Astrocyte of the cerebellum (primary cell): ENCODE results near the gene PRKCB.

Source experiments
- DNase-seq: peaks from one replicate; pipeline ENCODE4 v3.0.0-alpha.2; 2011; ENCODE audit warnings: low read depth
- H3K4me3 ChIP-seq: 2 replicates; pipeline ENCODE4 v1.5.1; 2011; ENCODE audit warnings: mild to moderate bottlenecking, low read depth, low read length, moderate library complexity
- in situ Hi-C: cut with HindIII; loops from 2 replicates; pipeline ENCODE4 v1.10.0; 2017; ENCODE audit warnings: low sequenced_read_pairs
- TF ChIP-seq, protein P1 (sequence below): IDR thresholded peaks from 2 replicates; pipeline ENCODE4 v1.5.1; 2012; ENCODE audit warnings: low read length, low read depth, moderate library complexity, mild to moderate bottlenecking; ENCODE audit errors: missing control alignments

Gene PRKCB

DNA sequence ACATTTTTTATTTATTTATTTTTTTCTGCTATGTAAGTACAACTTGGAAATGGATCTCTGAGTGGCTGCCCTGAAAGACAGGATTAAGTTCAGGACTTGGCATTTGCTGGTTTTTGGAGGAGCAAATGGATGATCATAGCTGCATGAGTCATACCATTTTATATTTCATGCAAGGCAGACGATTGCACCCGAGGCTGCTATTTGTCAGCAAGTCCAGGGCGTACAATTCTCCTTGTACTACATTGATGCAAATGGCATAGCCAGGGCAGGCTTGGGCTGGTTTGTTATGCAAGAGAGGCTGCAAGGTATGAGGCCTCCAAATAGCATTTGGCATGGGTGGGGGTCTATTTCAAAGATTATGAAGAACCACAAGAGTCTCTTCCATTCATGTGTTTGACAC lies 339.2 kb downstream of the PRKCB start:
- DNase-seq: no peak
- in situ Hi-C loops: no loop called here
- no peak overlapping the region for H3K4me3 ChIP-seq
- TF ChIP-seq, protein P1, sequence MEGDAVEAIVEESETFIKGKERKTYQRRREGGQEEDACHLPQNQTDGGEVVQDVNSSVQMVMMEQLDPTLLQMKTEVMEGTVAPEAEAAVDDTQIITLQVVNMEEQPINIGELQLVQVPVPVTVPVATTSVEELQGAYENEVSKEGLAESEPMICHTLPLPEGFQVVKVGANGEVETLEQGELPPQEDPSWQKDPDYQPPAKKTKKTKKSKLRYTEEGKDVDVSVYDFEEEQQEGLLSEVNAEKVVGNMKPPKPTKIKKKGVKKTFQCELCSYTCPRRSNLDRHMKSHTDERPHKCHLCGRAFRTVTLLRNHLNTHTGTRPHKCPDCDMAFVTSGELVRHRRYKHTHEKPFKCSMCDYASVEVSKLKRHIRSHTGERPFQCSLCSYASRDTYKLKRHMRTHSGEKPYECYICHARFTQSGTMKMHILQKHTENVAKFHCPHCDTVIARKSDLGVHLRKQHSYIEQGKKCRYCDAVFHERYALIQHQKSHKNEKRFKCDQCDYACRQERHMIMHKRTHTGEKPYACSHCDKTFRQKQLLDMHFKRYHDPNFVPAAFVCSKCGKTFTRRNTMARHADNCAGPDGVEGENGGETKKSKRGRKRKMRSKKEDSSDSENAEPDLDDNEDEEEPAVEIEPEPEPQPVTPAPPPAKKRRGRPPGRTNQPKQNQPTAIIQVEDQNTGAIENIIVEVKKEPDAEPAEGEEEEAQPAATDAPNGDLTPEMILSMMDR: no peak

DNA sequence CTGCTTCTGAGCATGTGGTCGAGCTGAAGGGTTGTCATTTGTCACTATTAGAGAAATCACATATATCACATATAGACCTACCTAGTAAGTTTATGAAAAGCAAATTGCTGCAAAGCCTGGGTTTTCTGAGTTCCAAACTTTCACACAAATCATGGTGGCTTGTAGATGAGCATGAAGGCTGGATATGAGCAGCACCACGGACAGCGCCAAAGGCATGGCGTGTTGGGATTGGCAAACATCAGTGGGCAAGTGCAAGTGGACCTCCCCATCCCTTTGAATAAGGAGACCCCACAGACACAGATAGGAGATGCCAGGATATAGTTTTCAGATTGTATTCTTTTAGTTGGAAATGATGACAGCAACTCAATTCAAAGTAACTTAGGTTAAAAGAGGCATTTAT lies 342.7 kb downstream of the PRKCB start:
- no peak overlapping the region for H3K4me3 ChIP-seq
- in situ Hi-C loops: no loop called here
- DNase-seq: no peak
- TF ChIP-seq, protein P1: no peak

GRCh38 chr16:24180451-24180850 lies 344.7 kb downstream of the PRKCB start:
- TF ChIP-seq, protein P1: no peak
- in situ Hi-C loops: no loop called here
- no peak overlapping the region for H3K4me3 ChIP-seq
- no peak for DNase-seq

DNA sequence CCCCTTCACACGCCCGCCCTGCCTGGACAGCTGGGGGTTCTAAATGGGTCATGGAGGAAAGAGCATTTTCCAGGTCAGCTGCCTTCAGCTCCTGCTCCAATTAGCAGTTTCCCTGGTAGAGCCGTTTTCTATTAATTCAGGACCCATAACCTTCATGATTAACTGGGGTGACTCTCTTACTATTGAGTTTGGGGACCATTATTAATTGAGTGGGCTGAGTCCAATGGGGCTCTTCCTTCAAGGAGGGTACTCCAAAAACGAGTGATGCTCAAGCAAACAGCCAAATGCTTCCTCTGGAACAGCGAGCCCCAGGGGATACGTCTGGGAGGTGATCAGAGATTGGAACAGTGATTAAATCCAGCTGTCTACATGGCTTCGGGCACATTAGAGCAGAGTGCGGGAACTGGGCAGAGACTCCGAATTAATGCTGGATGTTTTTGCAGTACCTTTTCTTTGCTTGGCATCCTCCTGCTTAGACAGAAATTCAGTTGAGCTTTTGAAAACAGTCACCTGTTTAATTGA lies 352.3 kb downstream of the PRKCB start:
- in situ Hi-C loops: no loop called here
- DNase-seq: no peak

DNA sequence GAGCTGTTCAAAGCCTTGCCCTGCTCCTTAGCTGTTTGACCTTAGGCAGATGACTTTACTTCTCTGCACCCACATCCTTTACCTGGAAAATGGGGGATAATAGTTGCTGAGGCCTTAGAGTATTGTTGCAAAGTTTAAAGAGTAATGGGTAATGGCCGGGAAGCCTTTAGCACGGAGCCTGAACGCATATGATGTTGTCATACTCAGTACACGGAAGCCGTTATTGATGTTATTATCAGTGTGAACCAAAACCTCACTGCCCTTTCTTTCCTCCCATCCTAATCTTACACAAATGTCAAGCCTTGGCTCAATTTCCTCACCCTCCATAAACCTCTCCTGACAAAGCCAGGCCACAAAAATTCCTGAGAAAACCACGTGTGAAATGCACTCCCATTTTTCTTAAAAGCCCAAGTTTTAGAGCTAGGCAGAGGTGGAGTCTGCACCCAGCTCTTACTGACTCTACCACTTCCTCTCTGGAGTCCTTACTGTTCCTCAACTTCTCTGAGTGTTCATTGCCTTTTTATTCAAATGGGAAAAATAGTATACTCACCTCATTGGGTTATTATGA lies 353.1 kb downstream of the PRKCB start:
- TF ChIP-seq, protein P1: no peak
- in situ Hi-C loops: no loop called here
- H3K4me3 ChIP-seq: no peak overlapping the region
- no peak for DNase-seq

More for the DNA sequence above, 352.3 kb downstream of the PRKCB start:
- H3K4me3 ChIP-seq: no peak overlapping the region
- TF ChIP-seq, protein P1: no peak

DNA sequence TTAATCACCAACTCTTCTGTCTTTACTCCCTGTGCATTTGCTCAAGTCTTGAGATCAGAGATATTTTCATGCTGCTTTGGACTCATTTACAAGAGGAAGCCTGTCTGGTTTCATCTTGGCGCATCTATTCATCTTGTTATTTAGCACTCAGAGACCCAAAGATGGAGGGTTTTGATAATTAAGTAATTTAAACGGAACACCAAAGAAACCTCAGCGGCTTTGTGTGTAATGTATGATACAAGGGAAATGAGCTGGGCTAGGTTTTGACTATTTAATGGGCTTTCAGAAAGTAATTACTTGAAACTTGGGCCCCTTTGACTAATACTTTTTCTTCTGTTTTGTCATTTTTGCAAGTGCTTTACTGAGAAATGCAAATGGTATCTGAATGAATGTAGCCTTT lies 354.2 kb downstream of the PRKCB start:
- in situ Hi-C loops: no loop called here
- DNase-seq: no peak
- H3K4me3 ChIP-seq: no peak overlapping the region
- TF ChIP-seq, protein P1: no peak
